Posterior cingulate gyrus (tissue), 11 donors: ENCODE results near the gene STK39.

ENCODE experiments used
- DNase-seq, 10 donors: peaks; one replicate each; pipeline versions ENCODE4 v3.0.0 to v3.0.0-alpha.2; 2020 to 2021; ENCODE audit warnings: mixed read lengths in 3 of 10
- intact Hi-C: fragments of 100-400 bp; cut with DNase I; formaldehyde crosslinking; loops from one replicate; pipeline ENCODE4 v1.15.1; 2023

Gene STK39

DNA sequence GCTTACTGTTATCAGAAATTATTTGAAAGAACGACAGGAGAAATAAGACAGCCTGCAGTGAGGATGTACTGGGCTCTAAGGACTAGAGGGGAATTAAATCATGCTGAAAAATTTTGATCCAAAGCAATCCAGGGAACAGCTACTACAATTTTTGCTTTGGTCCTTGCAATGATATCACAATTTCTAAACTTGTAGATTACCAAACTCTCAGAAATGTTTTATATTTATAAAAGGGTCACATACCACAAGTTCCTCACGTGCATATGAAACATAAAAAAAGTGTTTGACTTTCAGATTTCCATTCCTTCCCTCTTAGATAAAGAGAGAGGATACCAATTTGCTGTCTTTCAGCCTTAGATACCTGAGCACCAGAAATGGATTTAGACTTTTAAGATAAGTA, 261.2 kb downstream of the STK39 start:
- intact Hi-C loops = no loop called here
- no peak for DNase-seq

GRCh38 chr2:167981945-167982344, 265.4 kb downstream of the STK39 start:
- intact Hi-C loops = no loop called here
- no peak for DNase-seq

DNA sequence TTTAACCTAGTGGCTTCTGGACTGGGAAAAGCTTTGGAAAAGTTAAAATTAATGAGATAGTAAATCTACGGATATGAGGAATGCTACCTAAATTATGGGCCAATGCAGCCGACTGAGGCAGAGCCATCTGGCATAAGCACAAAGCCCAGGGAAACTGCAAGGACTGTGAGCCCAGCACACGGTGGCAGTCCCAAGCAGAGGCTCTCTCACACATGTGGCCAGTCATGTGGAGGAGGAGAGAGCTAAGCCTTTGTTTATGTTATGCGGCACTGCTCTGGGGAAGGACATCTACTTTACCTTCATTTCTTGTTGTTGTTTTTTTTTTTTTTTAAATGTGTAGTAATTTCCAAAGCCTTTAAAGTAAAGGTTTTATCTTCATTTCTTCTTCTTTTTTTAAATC, 267.0 kb downstream of the STK39 start:
- intact Hi-C loops = no loop called here
- peak in 1 of 10 donors; percentile 17 for DNase-seq

GRCh38 chr2:167972746-167973145, 274.6 kb downstream of the STK39 start:
- no peak for DNase-seq
- intact Hi-C loops = no loop called here

DNA sequence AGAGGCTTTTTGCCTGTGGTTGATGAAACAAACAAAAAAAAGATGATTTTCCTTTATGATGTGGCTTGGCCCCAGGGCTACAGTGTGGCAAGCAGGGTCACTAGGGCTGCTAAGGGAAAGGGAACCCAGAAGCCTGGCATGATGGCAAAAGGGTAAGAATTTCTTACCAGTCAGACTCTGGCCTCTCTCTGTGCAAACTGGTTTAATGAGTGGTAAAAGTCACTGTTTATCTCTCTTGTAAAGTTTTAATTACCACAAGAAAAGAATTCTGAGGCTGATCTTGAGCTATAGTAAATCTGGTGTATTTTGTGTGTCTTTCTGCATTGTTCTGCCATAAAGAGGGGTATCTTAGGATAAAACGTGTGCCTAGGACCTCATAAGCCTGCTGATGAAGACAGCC, 275.4 kb downstream of the STK39 start:
- no peak for DNase-seq
- intact Hi-C loops = no loop called here

DNA sequence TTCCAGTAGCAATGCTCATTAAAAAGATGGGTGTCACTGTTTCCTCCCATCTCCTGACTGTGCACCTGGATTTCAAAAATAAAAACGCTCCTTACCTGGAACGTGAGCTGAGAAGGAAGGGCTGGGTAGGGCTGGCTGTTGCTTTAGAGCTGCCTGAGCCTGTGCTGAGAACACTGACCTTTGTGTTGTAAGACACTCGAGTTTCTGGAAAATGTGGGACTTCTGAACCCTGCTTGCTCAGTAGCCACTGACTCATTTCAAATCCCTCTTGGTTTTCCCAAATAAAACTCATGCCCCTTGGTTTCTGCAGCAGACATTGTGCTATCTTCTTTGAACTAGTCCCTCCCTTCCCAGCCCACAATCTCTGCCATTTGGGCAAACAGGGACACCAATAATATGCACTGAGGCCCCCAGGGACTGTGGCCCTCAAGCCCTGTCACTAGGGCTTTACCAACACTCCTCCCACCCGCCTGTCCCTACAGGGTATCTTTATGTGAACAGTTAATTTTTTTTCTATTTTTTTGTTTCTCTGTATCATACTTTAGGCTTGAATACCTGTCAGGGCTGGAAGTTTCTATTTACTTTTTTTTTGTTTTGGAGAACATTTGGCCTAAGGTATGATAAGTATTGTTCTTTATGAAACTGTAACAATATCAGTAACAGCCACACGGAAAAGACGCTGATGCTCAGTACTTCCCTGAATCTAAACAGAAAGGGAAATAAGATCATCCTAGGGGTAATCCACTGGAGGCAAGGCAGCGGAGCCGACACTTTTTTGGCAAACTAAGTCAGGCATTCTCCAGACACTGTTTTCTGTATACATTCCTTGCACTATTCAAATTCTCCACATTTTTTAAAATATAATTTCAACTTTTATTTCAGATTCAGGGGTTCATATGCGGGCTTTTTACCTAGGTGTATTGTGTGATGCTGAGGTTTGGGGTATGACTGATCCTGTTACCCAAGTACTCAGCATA, 280.2 kb downstream of the STK39 start:
- intact Hi-C loops = no loop called here
- no peak for DNase-seq

GRCh38 chr2:167965907-167966761, 281.3 kb downstream of the STK39 start:
- DNase-seq = no peak
- intact Hi-C loops = loop anchor here (1.0 kb wide), 1 partner anchor 153 kb away; no protein-coding TSS in a partner anchor

DNA sequence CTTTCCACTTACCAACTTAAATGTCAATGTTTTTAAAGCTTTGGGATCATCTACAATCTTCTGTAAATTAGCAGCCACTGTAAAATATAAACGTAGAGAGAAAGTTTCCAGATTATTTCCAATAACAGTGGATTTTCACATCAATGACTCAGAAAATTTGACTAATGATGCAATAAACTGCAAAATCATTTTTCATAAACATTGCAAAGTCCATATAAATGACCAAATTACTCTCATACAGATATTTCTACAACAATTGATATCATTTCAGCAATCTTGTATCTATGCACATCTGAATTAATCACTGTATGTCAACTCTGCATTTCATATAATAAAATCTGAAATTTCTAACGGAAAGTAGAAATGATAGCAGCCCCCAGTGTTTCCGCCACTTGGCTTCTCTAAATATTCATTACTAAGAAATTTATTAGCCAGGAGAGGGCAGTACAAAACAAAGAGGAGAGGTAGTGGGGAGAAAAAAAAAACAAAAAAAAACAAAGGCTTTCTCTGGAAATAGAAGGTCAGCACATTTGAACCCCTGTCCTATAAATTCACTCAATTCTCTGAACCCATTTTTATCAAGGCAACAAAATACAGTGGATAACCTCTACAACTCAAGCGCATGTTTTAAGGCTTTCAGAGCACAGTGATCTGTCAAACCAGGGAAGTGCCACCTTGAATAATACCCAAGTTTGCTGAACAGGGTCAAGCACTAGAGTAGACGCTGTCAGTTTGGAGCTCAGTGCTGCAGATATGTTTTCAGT, 282.6 kb downstream of the STK39 start:
- intact Hi-C loops = loop anchor here (1.0 kb wide), 1 partner anchor 154 kb away; no protein-coding TSS in a partner anchor
- DNase-seq = no peak

DNA sequence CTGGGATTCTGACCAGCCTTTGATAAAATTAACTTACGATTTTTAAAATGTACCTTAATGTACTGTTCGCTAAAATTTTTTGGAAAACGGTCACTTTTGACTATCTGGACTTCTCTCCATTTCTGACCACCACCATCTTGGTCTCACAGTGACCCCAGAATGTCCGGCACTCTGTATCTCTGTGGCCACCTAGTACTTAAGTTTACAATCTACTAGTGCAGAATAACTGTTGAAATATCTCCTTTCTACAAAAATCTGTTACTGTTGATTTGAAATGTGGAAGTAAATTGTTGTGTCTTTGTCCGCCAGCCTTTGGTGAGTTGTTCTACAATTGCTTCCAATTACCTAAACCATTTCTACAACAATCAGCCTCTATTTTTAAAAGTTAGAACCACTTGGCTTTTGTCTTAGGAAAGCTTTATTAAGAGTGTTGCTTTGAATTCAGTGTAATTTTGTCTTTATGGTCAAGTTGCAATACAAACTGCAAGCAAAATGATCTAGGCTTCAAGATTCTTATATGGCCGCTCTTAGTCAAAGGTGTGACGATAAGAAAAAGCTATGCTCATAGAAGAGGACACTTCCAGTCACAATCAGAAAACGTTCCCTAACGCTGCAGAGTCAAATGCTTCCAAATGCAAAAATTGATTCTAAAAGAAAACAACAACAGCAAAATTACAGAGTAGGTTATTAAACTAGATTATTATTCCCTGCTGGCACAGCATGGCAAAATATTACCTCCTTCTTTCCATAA, 283.3 kb downstream of the STK39 start:
- no peak for DNase-seq
- intact Hi-C loops = no loop called here

DNA sequence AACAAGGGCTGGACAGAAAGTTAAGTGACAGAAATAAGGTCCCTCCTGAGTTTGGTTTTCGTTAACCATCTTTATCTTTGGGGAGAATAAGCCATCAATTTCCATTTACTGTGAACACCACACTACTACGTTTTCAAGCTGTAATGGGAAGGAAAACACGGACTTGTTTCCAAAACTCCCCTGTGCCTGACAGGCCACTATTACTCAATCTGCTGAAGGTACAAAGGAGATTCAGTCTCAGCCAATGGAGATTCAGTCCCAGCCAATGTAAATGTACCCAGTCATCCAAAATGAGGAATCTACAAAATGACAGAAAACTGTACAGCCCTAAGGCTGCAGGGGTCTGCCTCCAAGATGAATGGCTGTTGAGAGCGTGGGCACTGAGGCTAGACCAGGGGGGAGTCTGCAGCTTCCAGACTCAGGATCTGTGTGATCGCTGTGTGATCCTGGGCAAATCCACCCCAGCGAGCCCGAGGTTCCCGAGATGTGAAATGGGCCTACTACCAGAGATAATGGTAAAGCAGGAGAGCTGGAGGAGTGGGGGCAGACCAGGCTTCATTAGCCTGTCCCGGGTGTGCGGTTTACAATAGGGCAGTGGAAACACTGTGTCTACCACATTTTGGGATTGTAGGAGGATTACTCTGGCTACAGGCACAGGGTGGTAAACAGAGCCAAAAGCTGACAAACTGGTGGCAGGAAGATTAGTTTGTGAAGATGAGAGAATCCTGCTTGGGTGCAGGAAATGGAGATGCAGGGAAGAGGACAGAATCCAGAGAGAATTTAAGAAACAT, 284.8 kb downstream of the STK39 start:
- intact Hi-C loops = loop anchor here (1.0 kb wide), 1 partner anchor 14 kb away; no protein-coding TSS in a partner anchor

GRCh38 chr2:167961536-167962048, 285.8 kb downstream of the STK39 start:
- intact Hi-C loops = loop anchor here (1.0 kb wide), 1 partner anchor 13 kb away; no protein-coding TSS in a partner anchor
- peak in 1 of 10 donors; percentile 75 for DNase-seq

More for the DNA sequence above, 284.8 kb downstream of the STK39 start:
- peak in 1 of 10 donors; percentile 66 for DNase-seq

DNA sequence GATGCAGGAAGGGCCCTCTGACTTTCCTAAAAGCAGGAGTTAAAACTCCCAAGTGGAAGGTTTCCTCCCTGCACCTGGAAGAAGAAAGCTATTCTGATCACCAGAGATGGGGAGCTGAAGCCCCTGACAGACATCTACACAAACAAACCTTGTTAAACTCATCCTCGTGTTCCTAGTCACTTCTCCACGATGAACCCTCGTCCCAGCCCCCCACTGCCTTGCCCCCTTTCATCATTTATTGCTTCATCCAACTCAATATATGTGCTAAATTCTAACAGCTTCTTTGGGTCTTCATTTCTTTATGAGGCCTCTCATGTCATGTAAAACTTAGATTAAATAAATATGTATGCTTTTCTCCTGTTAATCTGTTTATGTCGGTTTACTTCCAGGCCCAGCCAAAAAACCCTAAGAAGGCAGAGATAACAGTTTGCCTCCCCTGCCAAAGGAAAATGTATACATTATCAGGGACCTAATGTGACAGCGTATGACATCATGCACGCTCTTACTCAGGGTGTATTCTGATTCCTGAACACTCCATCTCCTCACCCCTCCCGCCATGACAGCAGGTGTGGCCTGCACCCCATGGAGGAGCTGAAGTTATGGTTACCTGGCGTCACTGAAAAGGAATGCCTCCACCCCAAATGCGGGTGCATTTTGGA, 287.2 kb downstream of the STK39 start:
- no peak for DNase-seq
- intact Hi-C loops = no loop called here

DNA sequence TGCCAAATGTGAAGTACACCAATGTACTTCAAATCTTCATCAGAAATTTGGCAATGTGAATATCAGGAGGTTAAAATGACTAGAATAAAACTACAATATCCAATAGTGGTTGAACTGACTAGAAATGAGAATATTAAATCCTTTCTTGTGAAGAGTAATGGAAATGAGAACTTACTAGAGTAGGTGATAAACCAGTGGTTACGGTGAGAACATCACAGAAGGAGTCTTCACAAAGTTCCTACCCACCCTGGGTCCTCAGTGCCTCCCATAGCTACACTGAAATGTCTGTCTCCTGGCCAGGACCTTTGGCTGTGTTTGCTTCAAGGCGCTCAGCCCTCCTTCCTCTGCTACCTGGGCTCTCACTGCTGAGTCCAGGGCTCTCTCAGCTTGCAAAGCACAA, 289.7 kb downstream of the STK39 start:
- intact Hi-C loops = no loop called here
- DNase-seq = no peak

GRCh38 chr2:167955264-167955906, 292.0 kb downstream of the STK39 start:
- DNase-seq = no peak
- intact Hi-C loops = no loop called here

DNA sequence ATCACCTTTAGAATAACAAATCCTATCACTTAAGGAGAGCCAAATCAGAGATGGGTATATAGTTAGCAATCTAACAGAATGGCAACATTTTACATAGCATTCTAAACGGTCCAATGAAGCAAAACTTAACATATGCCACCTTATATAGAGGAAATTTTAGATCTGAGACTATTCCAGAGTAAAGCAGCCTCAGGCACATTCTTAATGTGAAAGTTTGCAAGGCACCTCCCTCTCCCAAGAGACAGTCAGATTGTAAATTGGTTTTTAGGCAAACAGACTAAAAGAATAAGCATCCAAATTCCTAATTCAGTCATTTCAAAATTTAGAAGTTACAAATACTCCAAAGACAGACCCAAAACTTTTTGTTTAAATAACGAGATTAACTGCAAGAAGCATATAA, 292.9 kb downstream of the STK39 start:
- no peak for DNase-seq
- intact Hi-C loops = no loop called here

DNA sequence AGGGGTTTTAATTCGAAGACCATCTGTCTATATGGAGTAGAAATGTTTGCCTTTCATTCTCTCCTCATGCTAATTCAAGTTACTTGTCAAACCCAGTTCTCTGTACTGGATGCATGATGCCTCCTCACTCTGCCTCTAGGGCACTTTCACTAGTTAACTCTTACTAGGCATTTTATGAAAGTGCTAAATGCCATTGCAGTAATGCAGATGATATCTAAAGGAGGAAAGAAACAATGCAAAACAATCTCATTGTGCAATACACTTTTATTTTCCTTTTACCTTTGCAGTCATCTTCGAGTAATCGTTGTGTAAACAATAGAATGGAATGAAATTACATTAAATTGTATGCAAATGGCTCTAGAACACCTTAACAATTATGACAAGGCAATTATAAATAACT, 293.6 kb downstream of the STK39 start:
- no peak for DNase-seq
- intact Hi-C loops = no loop called here

GRCh38 chr2:167950571-167950970, 296.8 kb downstream of the STK39 start:
- no peak for DNase-seq
- intact Hi-C loops = no loop called here

GRCh38 chr2:167946441-167946841, 301.0 kb downstream of the STK39 start:
- no peak for DNase-seq
- intact Hi-C loops = no loop called here
